HUES64 (cell line): Measurements from ENCODE around the gene PTPRN2.
A peak's percentile ranks its signal among the peaks of the same experiment; 100 is the strongest.
"Not testable (repeated sequence)": the region's sequence is repeated elsewhere in the genome, so short reads cannot be mapped to it uniquely, and the experiment has no call there.

Experiments used
- H3K27ac ChIP-seq: 2 replicates; pipeline ENCODE4 v1.7.0; 2013; ENCODE audit warnings: low read depth, low read length, inconsistent platforms
- H3K27me3 ChIP-seq: 2 replicates; pipeline ENCODE4 v1.6.1; 2013; ENCODE audit warnings: mild to moderate bottlenecking, low read length; ENCODE audit not compliant: insufficient read depth
- H3K36me3 ChIP-seq: 2 replicates; pipeline ENCODE4 v1.6.1; 2013; ENCODE audit warnings: mild to moderate bottlenecking, low read length; ENCODE audit not compliant: insufficient read depth
- H3K4me1 ChIP-seq: 2 replicates; pipeline ENCODE4 v1.6.1; 2013; ENCODE audit warnings: mild to moderate bottlenecking, low read length, moderate library complexity; ENCODE audit not compliant: insufficient read depth
- H3K4me3 ChIP-seq: 2 replicates; pipeline ENCODE4 v1.5.1; 2013; ENCODE audit warnings: mild to moderate bottlenecking, low read length, moderate library complexity
- H3K9ac ChIP-seq: 2 replicates; pipeline ENCODE4 v1.6.1; 2013; ENCODE audit warnings: mild to moderate bottlenecking, low read depth, low read length
- H3K9me3 ChIP-seq: 2 replicates; pipeline ENCODE4 v1.6.1; 2013; ENCODE audit warnings: low read depth, low read length; ENCODE audit not compliant: insufficient read depth
- WGBS: fragments of 150-250, 120-280 bp; methylation state at CpG from one replicate; pipeline ENCODE4 v1.1.7; 2013; ENCODE audit warnings: missing lambda C conversion rate; 5-methylcytosine and 5-hydroxymethylcytosine counted together

The PTPRN2 gene

GRCh38 chr7:158527495-158527894 lies 60.1 kb downstream of the PTPRN2 start:
- H3K4me3 ChIP-seq: no peak overlapping the region
- H3K36me3 ChIP-seq: no peaks in the 10 kb centered on the region
- H3K27me3 ChIP-seq: no peaks in the 10 kb centered on the region
- 85% methylated on average over 10 of the region's 10 CpGs for WGBS
- H3K9ac ChIP-seq: no peak overlapping the region
- peaks cover 91% of the 10 kb centered on the region for H3K9me3 ChIP-seq
- no peaks in the 10 kb centered on the region for H3K4me1 ChIP-seq
- no peak overlapping the region for H3K27ac ChIP-seq

GRCh38 chr7:158527038-158527437 lies 60.6 kb downstream of the PTPRN2 start:
- Histone ChIP-seq H3K27me3 (no peaks in the 10 kb centered on the region), H3K4me1 (no peaks in the 10 kb centered on the region)
- 90% methylated on average over 18 of the region's 18 CpGs for WGBS

GRCh38 chr7:158526531-158526930 lies 61.1 kb downstream of the PTPRN2 start:
- Histone ChIP-seq H3K4me1 (no peaks in the 10 kb centered on the region), H3K4me3 (no peak overlapping the region), H3K27me3 (no peaks in the 10 kb centered on the region), H3K9me3 (peaks cover 89% of the 10 kb centered on the region), H3K9ac (no peak overlapping the region), H3K27ac (no peak overlapping the region), H3K36me3 (no peaks in the 10 kb centered on the region)
- WGBS: 87% methylated on average over 9 of the region's 9 CpGs

More at GRCh38 chr7:158527038-158527437, 60.6 kb downstream of the PTPRN2 start:
- Histone ChIP-seq H3K9me3 (peaks cover 90% of the 10 kb centered on the region), H3K9ac (no peak overlapping the region), H3K36me3 (no peaks in the 10 kb centered on the region), H3K27ac (no peak overlapping the region), H3K4me3 (no peak overlapping the region)

- H3K9me3 ChIP-seq: peaks cover 88% of the 10 kb centered on the region
- no peak overlapping the region for H3K9ac ChIP-seq
- no peaks in the 10 kb centered on the region for H3K4me1 ChIP-seq
- no peaks in the 10 kb centered on the region for H3K36me3 ChIP-seq
- 87% methylated on average over 29 of the region's 29 CpGs for WGBS
- no peaks in the 10 kb centered on the region for H3K27me3 ChIP-seq
- no peak overlapping the region for H3K4me3 ChIP-seq
- no peak overlapping the region for H3K27ac ChIP-seq
Observed at GRCh38 chr7:158525648-158526484, 61.8 kb downstream of the PTPRN2 start.

GRCh38 chr7:158524749-158525635 lies 62.6 kb downstream of the PTPRN2 start:
- H3K27me3 ChIP-seq: no peaks in the 10 kb centered on the region
- 79% methylated on average over 24 of the region's 24 CpGs for WGBS
- H3K4me3 ChIP-seq: no peak overlapping the region
- H3K9me3 ChIP-seq: peaks cover 88% of the 10 kb centered on the region
- no peaks in the 10 kb centered on the region for H3K36me3 ChIP-seq
- H3K9ac ChIP-seq: no peak overlapping the region
- H3K4me1 ChIP-seq: no peaks in the 10 kb centered on the region
- H3K27ac ChIP-seq: no peak overlapping the region

GRCh38 chr7:158524286-158524685 lies 63.3 kb downstream of the PTPRN2 start:
- not testable (repeated sequence) for H3K27ac ChIP-seq, H3K9ac ChIP-seq, H3K27me3 ChIP-seq, H3K36me3 ChIP-seq, H3K4me3 ChIP-seq, H3K4me1 ChIP-seq
- 78% methylated on average over 11 of the region's 14 CpGs for WGBS
- H3K9me3 ChIP-seq: peaks cover 88% of the 10 kb centered on the region

- WGBS: 78% methylated on average over 3 of the region's 11 CpGs
- H3K36me3 ChIP-seq, H3K9ac ChIP-seq, H3K27ac ChIP-seq, H3K27me3 ChIP-seq, H3K4me1 ChIP-seq, H3K4me3 ChIP-seq: not testable (repeated sequence)
- H3K9me3 ChIP-seq: peaks cover 88% of the 10 kb centered on the region
Observed at GRCh38 chr7:158523877-158524276, 63.7 kb downstream of the PTPRN2 start.

- not testable (repeated sequence) for H3K4me3 ChIP-seq, H3K4me1 ChIP-seq, H3K27me3 ChIP-seq, H3K9ac ChIP-seq, H3K36me3 ChIP-seq, H3K27ac ChIP-seq
- peaks cover 89% of the 10 kb centered on the region for H3K9me3 ChIP-seq
- WGBS: 87% methylated on average over 23 of the region's 26 CpGs
Observed at GRCh38 chr7:158523165-158523856, 64.3 kb downstream of the PTPRN2 start.

GRCh38 chr7:158521795-158522194 lies 65.8 kb downstream of the PTPRN2 start:
- H3K9ac ChIP-seq, H3K4me1 ChIP-seq, H3K27me3 ChIP-seq, H3K36me3 ChIP-seq, H3K27ac ChIP-seq: not testable (repeated sequence)
- peaks cover 89% of the 10 kb centered on the region for H3K9me3 ChIP-seq
- peak overlapping the region; percentile 27; the same call in 1 of the 2 replicates for H3K4me3 ChIP-seq
- WGBS: 83% methylated on average over 18 of the region's 18 CpGs

GRCh38 chr7:158520825-158521224 lies 66.8 kb downstream of the PTPRN2 start:
- Histone ChIP-seq H3K27ac (no peak overlapping the region), H3K9ac (no peak overlapping the region), H3K9me3 (peaks cover 89% of the 10 kb centered on the region), H3K27me3 (no peaks in the 10 kb centered on the region), H3K36me3 (no peaks in the 10 kb centered on the region), H3K4me3 (no peak overlapping the region), H3K4me1 (no peaks in the 10 kb centered on the region)
- WGBS: 87% methylated on average over 8 of the region's 9 CpGs
